HEK293 (cell line): ENCODE data around the gene C11orf58.

Experiments
- CTCF ChIA-PET: fragments of 350-600 bp; formaldehyde crosslinking; extraction: SDS; loops from one replicate; lab custom pipeline; 2021; ENCODE audit warnings: antibody characterized with exemption; lab: Yijun Ruan, JAX
- POLR2A ChIA-PET: fragments of 300-600 bp; formaldehyde crosslinking; extraction: SDS; loops from one replicate; lab custom pipeline; 2020; ENCODE audit warnings: antibody characterized with exemption, inconsistent platforms; lab: Yijun Ruan, JAX
- H3K27ac ChIP-seq: fragments of 200-500 bp; sonication (Bioruptor generic); 2 replicates; pipeline ENCODE4 v1.5.1; 2014; ENCODE audit warnings: low read depth, low read length, control low read depth, inconsistent platforms; ENCODE audit errors: extremely low read depth
- H3K36me3 ChIP-seq, 2 experiments: fragments of 200-500 bp in 1 of 2; sonication (Bioruptor generic) in 1 of 2; 1 replicate in 1 of 2; 2 replicates in 1 of 2; pipeline ENCODE4 v1.5.1; 2014 to 2017; ENCODE audit warnings: inconsistent platforms in 2 of 2, low read length in 2 of 2; ENCODE audit not compliant: control insufficient read depth in 2 of 2, insufficient read depth in 1 of 2
- H3K4me1 ChIP-seq: fragments of 200-500 bp; sonication (Bioruptor generic); 2 replicates; pipeline ENCODE4 v1.5.1; 2014; ENCODE audit warnings: mild to moderate bottlenecking, low read length, inconsistent platforms; ENCODE audit not compliant: control insufficient read depth, insufficient read depth
- H3K4me3 ChIP-seq: 2 replicates; pipeline ENCODE4 v1.5.1; 2011; ENCODE audit warnings: low read depth, mild to moderate bottlenecking, control low read depth, low read length, moderate library complexity
- H3K9me3 ChIP-seq: fragments of 200-500 bp; sonication (Bioruptor generic); 2 replicates; pipeline ENCODE4 v1.5.1; 2014; ENCODE audit warnings: low read depth, low read length, inconsistent platforms; ENCODE audit not compliant: control insufficient read depth, insufficient read depth
- CTCF ChIP-seq: fragments of 450-650 bp; formaldehyde crosslinking; IDR thresholded peaks from 2 replicates; pipeline ENCODE4 v1.5.1; 2016; ENCODE audit warnings: missing biosample characterization, missing genetic modification characterization
- GLIS1 ChIP-seq: fragments of 450-650 bp; formaldehyde crosslinking; IDR thresholded peaks from 2 replicates; pipeline ENCODE4 v1.5.1; 2016; ENCODE audit warnings: missing biosample characterization, missing genetic modification characterization
- INSM2 ChIP-seq: fragments of 450-650 bp; formaldehyde crosslinking; IDR thresholded peaks from 2 replicates; pipeline ENCODE4 v1.5.1; 2016; ENCODE audit warnings: missing biosample characterization, missing genetic modification characterization
- KLF16 ChIP-seq: fragments of 450-650 bp; formaldehyde crosslinking; IDR thresholded peaks from 2 replicates; pipeline ENCODE4 v1.5.1; 2017; ENCODE audit warnings: missing biosample characterization, missing genetic modification characterization
- PBX3 ChIP-seq: sonication (generic); formaldehyde crosslinking; IDR thresholded peaks from 2 replicates; pipeline ENCODE4 v1.8.1; 2022; ENCODE audit warnings: mild to moderate bottlenecking, moderate library complexity, missing genetic modification reagents
- PRDM1 ChIP-seq: fragments of 450-650 bp; formaldehyde crosslinking; IDR thresholded peaks from 2 replicates; pipeline ENCODE4; 2016; ENCODE audit warnings: missing biosample characterization, missing genetic modification characterization
- PRDM10 ChIP-seq: fragments of 450-650 bp; formaldehyde crosslinking; IDR thresholded peaks from 2 replicates; pipeline ENCODE4 v1.5.1; 2016; ENCODE audit warnings: missing biosample characterization, missing genetic modification characterization
- YY1 ChIP-seq: fragments of 450-650 bp; formaldehyde crosslinking; IDR thresholded peaks from 2 replicates; pipeline ENCODE4 v1.5.1; 2018; ENCODE audit warnings: missing biosample characterization, missing genetic modification characterization
- ZBTB26 ChIP-seq: fragments of 450-650 bp; formaldehyde crosslinking; optimal IDR thresholded peaks from 2 replicates; pipeline ENCODE3; 2016; ENCODE audit warnings: missing biosample characterization, mild to moderate bottlenecking, missing genetic modification characterization
- ZFP69B ChIP-seq: fragments of 450-650 bp; formaldehyde crosslinking; IDR thresholded peaks from 2 replicates; pipeline ENCODE4 v1.5.1; 2016; ENCODE audit warnings: missing biosample characterization, missing genetic modification characterization
- ZNF174 ChIP-seq: fragments of 450-650 bp; formaldehyde crosslinking; IDR thresholded peaks from 2 replicates; pipeline ENCODE4 v1.5.0; 2017; ENCODE audit warnings: missing biosample characterization, mild to moderate bottlenecking, missing genetic modification characterization
- ZNF175 ChIP-seq: fragments of 450-650 bp; formaldehyde crosslinking; IDR thresholded peaks from 2 replicates; pipeline ENCODE4 v1.5.1; 2016; ENCODE audit warnings: missing biosample characterization, missing genetic modification characterization
- ZNF184 ChIP-seq: fragments of 450-650 bp; IDR thresholded peaks from 2 replicates; pipeline ENCODE4 v1.5.1; 2018; ENCODE audit warnings: missing biosample characterization, mild to moderate bottlenecking, missing genetic modification characterization
- ZNF221 ChIP-seq: fragments of 450-650 bp; formaldehyde crosslinking; IDR thresholded peaks from 2 replicates; pipeline ENCODE4 v1.5.1; 2017; ENCODE audit warnings: missing biosample characterization, missing genetic modification characterization, borderline replicate concordance
- ZNF311 ChIP-seq: fragments of 450-650 bp; formaldehyde crosslinking; IDR thresholded peaks from 2 replicates; pipeline ENCODE4 v1.5.1; 2017; ENCODE audit warnings: missing biosample characterization, missing genetic modification characterization, borderline replicate concordance
- ZNF335 ChIP-seq: fragments of 450-650 bp; formaldehyde crosslinking; conservative IDR thresholded peaks from 2 replicates; pipeline ENCODE4 v1.5.1; 2016; ENCODE audit warnings: missing biosample characterization, missing genetic modification characterization
- ZNF366 ChIP-seq: fragments of 450-650 bp; formaldehyde crosslinking; conservative IDR thresholded peaks from 2 replicates; pipeline ENCODE4 v1.5.1; 2016; ENCODE audit warnings: missing biosample characterization, missing genetic modification characterization
- ZNF398 ChIP-seq: fragments of 450-650 bp; formaldehyde crosslinking; IDR thresholded peaks from 2 replicates; pipeline ENCODE4 v1.5.1; 2017; ENCODE audit warnings: missing biosample characterization, missing genetic modification characterization
- ZNF416 ChIP-seq: fragments of 450-650 bp; formaldehyde crosslinking; IDR thresholded peaks from 2 replicates; pipeline ENCODE4 v1.5.1; 2016; ENCODE audit warnings: missing biosample characterization, missing genetic modification characterization
- ZNF449 ChIP-seq: fragments of 450-650 bp; formaldehyde crosslinking; IDR thresholded peaks from 2 replicates; pipeline ENCODE4 v1.5.1; 2017; ENCODE audit warnings: missing biosample characterization, mild to moderate bottlenecking, missing genetic modification characterization, moderate library complexity
- ZNF558 ChIP-seq: fragments of 450-650 bp; formaldehyde crosslinking; IDR thresholded peaks from 2 replicates; pipeline ENCODE4 v1.5.1; 2016; ENCODE audit warnings: missing biosample characterization, missing genetic modification characterization
- ZNF777 ChIP-seq: fragments of 450-650 bp; formaldehyde crosslinking; IDR thresholded peaks from 2 replicates; pipeline ENCODE4 v1.5.1; 2017; ENCODE audit warnings: missing biosample characterization, missing genetic modification characterization, borderline replicate concordance

Gene C11orf58

GRCh38 chr11:16737818-16738192, 642 bp upstream of the C11orf58 start:
- Histone ChIP-seq H3K36me3 (peaks cover 0 to 16% of the 10 kb centered on the region in 2 experiments; a peak in 2 of 3 replicates), H3K27ac (no peak overlapping the region; the same call in 1 of the 2 replicates), H3K4me3 (peak overlapping the region; percentile 96), H3K9me3 (no peaks in the 10 kb centered on the region), H3K4me1 (no peaks in the 10 kb centered on the region)
- ChIA-PET CTCF (interaction anchor here (0.6 to 1.2 kb wide), 4 partner anchors 9 to 1122 kb away, joined by 3 to 6 read pairs (median 5); no protein-coding TSS in a partner anchor), POLR2A (interaction anchor here (0.7 kb wide), 2 partner anchors 232 to 1288 kb away, joined by 3 read pairs; no protein-coding TSS in a partner anchor)
- no peak for TF ChIP-seq KLF16 (tag by site-specific recombination)
- TF ChIP-seq PRDM10 (tag by site-specific recombination), result peak; percentile 84
- TF ChIP-seq CTCF, result no peak
- TF ChIP-seq GLIS1 (tag by site-specific recombination), result no peak
- TF ChIP-seq ZNF175 (tag by site-specific recombination), result no peak
- TF ChIP-seq ZNF416 (tag by site-specific recombination), result no peak
- TF ChIP-seq ZNF335 (tag by site-specific recombination), result 0 out of 2 replicates have a peak, but pooled peaks have one; percentile 1
- TF ChIP-seq YY1 (tag by site-specific recombination), result no peak
- TF ChIP-seq ZNF184 (tag by site-specific recombination), result no peak
- no peak for TF ChIP-seq ZNF558 (tag by site-specific recombination)
- no peak for TF ChIP-seq INSM2 (tag by site-specific recombination)
- TF ChIP-seq PRDM1, result 0 out of 2 replicates have a peak, but pooled peaks have one; percentile 3
- TF ChIP-seq ZNF366, result no peak
- TF ChIP-seq ZFP69B, result no peak
- TF ChIP-seq ZNF449 (tag by site-specific recombination), result no peak
- TF ChIP-seq ZNF777 (tag by site-specific recombination), result no peak
- TF ChIP-seq ZNF398 (tag by site-specific recombination), result no peak
- TF ChIP-seq ZNF174 (tag by site-specific recombination), result no peak
- TF ChIP-seq ZNF311, result no peak
- no peak for TF ChIP-seq ZBTB26
- TF ChIP-seq PBX3 (CRISPR knock-in tag), result no peak
- TF ChIP-seq ZNF221, result no peak
